GM12878 (cell line): Measurements from ENCODE around the gene SPAG16. TPM values are rescaled to one million over a fixed set of nuclear protein-coding genes. Genes with fewer than 3 reads are reported as not detected.

Source experiments
- ATAC-seq: fragments of 200-7000 bp; cut with Tn5 transposase; 3 replicates; pipeline ENCODE4 v1.9.1; 2020; ENCODE audit warnings: mild to moderate bottlenecking, moderate library complexity
- BruUV-seq: library from RNA; stranded (reverse); fragments of 400-500 nt; replicated peaks from 2 replicates; lab custom pipeline; 2021; lab: Mats Ljungman, UMichigan
- CTCF ChIA-PET: fragments of 300-600 bp; sonication (Branson Sonifier 250); formaldehyde crosslinking; extraction: SDS; loops from one replicate; lab custom pipeline; 2021; ENCODE audit warnings: inconsistent platforms; lab: Yijun Ruan, JAX
- POLR2A ChIA-PET: fragments of 350-600 bp; formaldehyde crosslinking; extraction: SDS; loops from one replicate; lab custom pipeline; 2021; ENCODE audit warnings: inconsistent platforms; lab: Charles Lee
- RAD21 ChIA-PET: fragments of 300-600 bp; sonication (Branson Sonifier 250); formaldehyde crosslinking; loops from one replicate; lab custom pipeline; 2023; ENCODE audit warnings: antibody characterized with exemption; ENCODE audit not compliant: unreplicated experiment; lab: Charles Lee
- SMC1A ChIA-PET: fragments of 300-600 bp; sonication (Branson Sonifier 250); formaldehyde crosslinking; loops from one replicate; lab custom pipeline; 2023; ENCODE audit not compliant: unreplicated experiment, uncharacterized antibody; lab: Charles Lee
- DNase-seq: peaks from one replicate; pipeline ENCODE4 v3.0.0-alpha.2; 2011; ENCODE audit warnings: low read depth, low spot score
- FAIRE-seq: peaks from 3 replicates; lab custom pipeline; 2011; peaks lifted over from hg19 to GRCh38; lab: Jason Lieb, UNC
- H2AFZ ChIP-seq: 2 replicates; pipeline ENCODE4 v1.6.0; 2011; ENCODE audit warnings: low read depth, low read length, control low read depth; ENCODE audit not compliant: control insufficient read depth
- H3K27ac ChIP-seq: 2 replicates; pipeline ENCODE4 v1.5.1; 2011; ENCODE audit warnings: control low read depth; ENCODE audit not compliant: control insufficient read depth, insufficient read depth
- H3K27me3 ChIP-seq, 2 experiments: replicated peaks in 1 of 2; 2 replicates each; pipeline versions ENCODE4 v1.6.0 to v1.6.1; 2011; ENCODE audit warnings: low read length in 1 of 2; ENCODE audit not compliant: control insufficient read depth in 2 of 2, insufficient read depth in 2 of 2
- H3K36me3 ChIP-seq, 2 experiments: 2 replicates each; pipeline ENCODE4 v1.5.1; 2011; ENCODE audit warnings: low read length in 1 of 2; ENCODE audit not compliant: control insufficient read depth in 2 of 2, insufficient read depth in 2 of 2
- H3K4me1 ChIP-seq: 2 replicates; pipeline ENCODE4 v1.6.1; 2011; ENCODE audit warnings: mild to moderate bottlenecking, low read length, moderate library complexity, mixed read lengths; ENCODE audit not compliant: control insufficient read depth, insufficient read depth
- H3K4me2 ChIP-seq: 2 replicates; pipeline ENCODE4 v1.6.0; 2011; ENCODE audit warnings: control low read depth; ENCODE audit not compliant: control insufficient read depth, insufficient read depth
- H3K4me3 ChIP-seq: fragments of 200-600 bp; sonication (generic); 2 replicates; pipeline ENCODE4 v1.5.1; 2016
- H3K79me2 ChIP-seq: 2 replicates; pipeline ENCODE4 v1.6.0; 2011; ENCODE audit warnings: low read length; ENCODE audit not compliant: control insufficient read depth, insufficient read depth
- H3K9ac ChIP-seq: 2 replicates; pipeline ENCODE4 v1.8.0; 2011; ENCODE audit warnings: low read length, control low read depth, mixed read lengths; ENCODE audit not compliant: control insufficient read depth, insufficient read depth
- H3K9me3 ChIP-seq: replicated peaks from 3 replicates; pipeline ENCODE4 v1.5.1; 2011; ENCODE audit warnings: mild to moderate bottlenecking, low read length; ENCODE audit not compliant: control insufficient read depth, insufficient read depth
- H4K20me1 ChIP-seq: 2 replicates; pipeline ENCODE4 v1.6.0; 2011; ENCODE audit not compliant: control insufficient read depth, insufficient read depth
- E2F4 ChIP-seq: IDR thresholded peaks from 2 replicates; pipeline ENCODE4 v1.6.1; 2012; ENCODE audit warnings: low read depth, low read length, improper control_type of control experiment
- ELK1 ChIP-seq: IDR thresholded peaks from 2 replicates; pipeline ENCODE4 v1.6.1; 2012; ENCODE audit warnings: low read depth, low read length, improper control_type of control experiment
- EZH2 ChIP-seq: IDR thresholded peaks from 2 replicates; pipeline ENCODE4 v1.6.1; 2012; ENCODE audit warnings: low read depth, mild to moderate bottlenecking, control low read depth, inconsistent platforms, low read length, borderline replicate concordance; ENCODE audit not compliant: control insufficient read depth
- FOS ChIP-seq: IDR thresholded peaks from 3 replicates; pipeline ENCODE4 v1.6.1; 2011; ENCODE audit warnings: borderline replicate concordance; ENCODE audit not compliant: insufficient read length; ENCODE audit errors: extremely low read depth
- IKZF1 ChIP-seq: fragments of 450-650 bp; conservative IDR thresholded peaks from 2 replicates; pipeline ENCODE4 v1.6.1; 2017; ENCODE audit warnings: antibody characterized with exemption, mild to moderate bottlenecking
- JUNB ChIP-seq: IDR thresholded peaks from 2 replicates; pipeline ENCODE4 v1.6.1; 2016; ENCODE audit warnings: antibody characterized with exemption, mild to moderate bottlenecking
- MYC ChIP-seq: IDR thresholded peaks from 2 replicates; pipeline ENCODE4 v1.6.1; 2011; ENCODE audit warnings: mild to moderate bottlenecking, low read length, moderate library complexity, inconsistent platforms; ENCODE audit not compliant: insufficient read depth, insufficient replicate concordance, insufficient read length, severe bottlenecking
- NFIC ChIP-seq: IDR thresholded peaks from 2 replicates; pipeline ENCODE4 v1.6.1; 2012; ENCODE audit warnings: low read depth, mild to moderate bottlenecking, inconsistent platforms, low read length, moderate library complexity
- NR2C2 ChIP-seq: IDR thresholded peaks from 2 replicates; pipeline ENCODE4 v1.6.1; 2011; ENCODE audit warnings: borderline replicate concordance, low read depth; ENCODE audit not compliant: control insufficient read depth, insufficient read length
- PRDM15 ChIP-seq: fragments of 450-650 bp; formaldehyde crosslinking; IDR thresholded peaks from 2 replicates; pipeline ENCODE4 v1.4.0; 2020; ENCODE audit warnings: mild to moderate bottlenecking, moderate library complexity
- RFX5 ChIP-seq: IDR thresholded peaks from 2 replicates; pipeline ENCODE4 v1.6.1; 2011; ENCODE audit warnings: low read depth, low read length, improper control_type of control experiment
- RUNX3 ChIP-seq: IDR thresholded peaks from 2 replicates; pipeline ENCODE4 v1.6.1; 2012; ENCODE audit warnings: low read length, inconsistent platforms
- SIN3A ChIP-seq: IDR thresholded peaks from 2 replicates; pipeline ENCODE4 v1.6.1; 2012; ENCODE audit warnings: low read depth, low read length, improper control_type of control experiment
- SUPT20H ChIP-seq: IDR thresholded peaks from 2 replicates; pipeline ENCODE4 v1.6.1; 2011; ENCODE audit warnings: low read depth, mild to moderate bottlenecking, low read length, moderate library complexity, borderline replicate concordance; ENCODE audit not compliant: control insufficient read depth
- TAF1 ChIP-seq: IDR thresholded peaks from 2 replicates; pipeline ENCODE4 v1.6.1; 2011; ENCODE audit warnings: mild to moderate bottlenecking, low read depth, low read length, borderline replicate concordance
- YY1 ChIP-seq: IDR thresholded peaks from 2 replicates; pipeline ENCODE4 v1.6.1; 2011; ENCODE audit warnings: low read depth, mild to moderate bottlenecking, low read length
- ZBED1 ChIP-seq: IDR thresholded peaks from 2 replicates; pipeline ENCODE4 v1.6.1; 2016; ENCODE audit warnings: borderline replicate concordance
- ZNF384 ChIP-seq: IDR thresholded peaks from 2 replicates; pipeline ENCODE4 v1.6.1; 2012; ENCODE audit warnings: low read depth, mild to moderate bottlenecking, low read length, improper control_type of control experiment, borderline replicate concordance
- WGBS: methylation state at CpG from one replicate; pipeline ENCODE4 v1.1.6; 2016; ENCODE audit warnings: low lambda C conversion rate; ENCODE audit not compliant: insufficient replicate concordance, insufficient coverage; ENCODE audit errors: missing lambda C conversion rate; 5-methylcytosine and 5-hydroxymethylcytosine counted together
- in situ Hi-C: fragments of 300-500 bp; cut with MboI; formaldehyde crosslinking; loops from 9 replicates; pipeline ENCODE4 v1.14.3; 2018; ENCODE audit warnings: mixed read lengths
- intact Hi-C: fragments of 100-400 bp; cut with micrococcal nuclease; formaldehyde crosslinking; loops from one replicate; pipeline ENCODE4 v1.14.2; 2022; ENCODE audit not compliant: unreplicated experiment
- polyA plus RNA-seq, 11 experiments: library from polyadenylated mRNA; depleted of rRNA in 4 of 11; unstranded in 6 of 11; stranded (reverse) in 5 of 11; fragments of >200 nt; fragmentation: Nextera tagmentation in 4 of 11; fragmentation: Illumina TruSeq in 1 of 11; extraction: Ambion mirVana in 4 of 11; extraction: Trizol in 1 of 11; gene quantifications; 1 replicate in 1 of 11; 2 replicates in 10 of 11; pipeline versions ENCODE4 v1.2.1 to v1.2.3, GENCODE V29; 2011 to 2016; ENCODE audit warnings: inconsistent platforms in 2 of 11, missing spikeins in 2 of 11, low read depth in 1 of 11
- total RNA-seq, 4 experiments: library from RNA; depleted of rRNA in 3 of 4; stranded (reverse); fragments of >200 nt in 3 of 4; fragmentation: Illumina TruSeq in 1 of 4; extraction: Trizol in 1 of 4; gene quantifications; 2 replicates each; pipeline versions ENCODE4 v1.2.1 to v1.2.3, GENCODE V29; 2013 to 2021

SPAG16 gene
- total and polyA plus RNA-seq, 10 of the 15 experiments (the other 5 are each of a cell fraction or from before 2014, with no cell fraction given), result 6.0 to 25.0 (median 15.2) TPM

GRCh38 chr2:214358506-214358905, 1074.2 kb downstream of the SPAG16 start:
- Histone ChIP-seq H3K9ac (no peak overlapping the region), H3K9me3 (no peaks in the 10 kb centered on the region), H2AFZ (no peak overlapping the region), H4K20me1 (no peaks in the 10 kb centered on the region), H3K4me1 (no peaks in the 10 kb centered on the region), H3K79me2 (no peaks in the 10 kb centered on the region), H3K36me3 (no peaks in the 10 kb centered on the region), H3K27ac (no peak overlapping the region), H3K4me3 (no peak overlapping the region)
- ChIA-PET CTCF (no interaction called here), POLR2A (no interaction called here), RAD21 (no interaction called here), SMC1A (no interaction called here)
- no peak for FAIRE-seq
- no TSS peak for BruUV-seq
- in situ Hi-C loops, result no loop called here
- 0% methylated on average over 1 of the region's 1 CpG for WGBS
- TF ChIP-seq ZNF384, result no peak
- no peak for TF ChIP-seq NFIC
- TF ChIP-seq SIN3A, result no peak
- no peak for TF ChIP-seq EZH2
- no peak for TF ChIP-seq ELK1
- no peak for TF ChIP-seq NR2C2
- no peak for TF ChIP-seq E2F4
- TF ChIP-seq RUNX3, result no peak
- TF ChIP-seq FOS, result no peak
- no peak for TF ChIP-seq ZBED1
- TF ChIP-seq TAF1, result no peak
- TF ChIP-seq PRDM15, result no peak
- TF ChIP-seq YY1, result no peak
- no peak for TF ChIP-seq JUNB
- TF ChIP-seq IKZF1, result no peak
- TF ChIP-seq MYC, result no peak
- no peak for TF ChIP-seq SUPT20H
- TF ChIP-seq RFX5, result no peak
- TF ChIP-seq, all 136 proteins: peak for 0
- H3K27me3 ChIP-seq, result no peaks in the 10 kb centered on the region
- no peak for ATAC-seq
- intact Hi-C loops, result no loop called here
- no peak for DNase-seq
- H3K4me2 ChIP-seq, result no peak overlapping the region
